OCI-LY1 (cell line): ENCODE measurements around the gene RNU6-9.

Experiments
- EZH2 ChIP-seq: fragments of 200-600 bp; sonication (generic), shearing (Covaris generic); IDR thresholded peaks from 2 replicates; pipeline ENCODE4 v1.8.0; 2017; ENCODE audit warnings: borderline replicate concordance, mixed run types, mild to moderate bottlenecking, antibody characterized with exemption, low read length, moderate library complexity, mixed read lengths
- TF ChIP-seq, protein P1 (sequence below): fragments of 200-600 bp; sonication (generic), shearing (Covaris generic); IDR thresholded peaks from 2 replicates; pipeline ENCODE4 v1.5.1; 2017; ENCODE audit warnings: mild to moderate bottlenecking, antibody characterized with exemption, low read length, moderate library complexity, mixed read lengths

DNA sequence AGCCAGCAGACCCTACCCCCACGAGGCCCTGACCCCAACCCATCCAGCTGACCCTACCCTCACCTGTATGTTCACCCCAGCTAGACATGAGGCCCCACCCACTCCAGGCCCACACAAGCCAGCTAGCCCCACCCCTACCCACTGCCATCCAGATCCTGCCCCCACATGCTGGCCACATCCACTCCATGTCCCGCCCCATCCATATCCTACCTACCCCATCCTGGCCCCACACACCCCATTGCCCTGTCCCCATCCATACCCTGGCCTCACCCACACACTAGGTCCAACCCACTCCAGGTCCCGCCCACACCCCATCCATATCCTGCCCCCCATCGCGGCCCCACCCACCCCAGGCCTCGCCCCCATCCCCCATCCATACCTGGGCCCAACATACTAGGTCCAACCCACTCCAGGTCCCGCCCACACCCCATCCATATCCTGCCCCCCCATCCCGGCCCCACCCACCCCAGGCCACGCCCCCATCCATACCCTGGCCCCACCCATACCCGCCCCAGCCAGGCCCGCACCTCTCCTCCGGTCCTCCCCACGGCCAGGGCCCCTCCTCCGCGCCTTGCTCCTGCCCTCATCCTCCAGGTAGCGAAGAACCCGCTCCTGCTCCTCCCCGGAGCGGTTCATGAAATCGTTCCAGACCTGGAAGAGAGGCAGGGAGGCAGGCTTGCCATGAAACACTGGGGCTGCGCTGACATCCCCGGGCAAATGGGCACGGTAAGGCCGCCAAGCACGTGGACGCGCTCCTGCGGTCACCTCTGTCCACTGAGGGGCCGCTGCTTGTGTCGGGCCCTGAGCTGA, 7.2 kb downstream of the RNU6-9 start:
- TF ChIP-seq, protein P1, sequence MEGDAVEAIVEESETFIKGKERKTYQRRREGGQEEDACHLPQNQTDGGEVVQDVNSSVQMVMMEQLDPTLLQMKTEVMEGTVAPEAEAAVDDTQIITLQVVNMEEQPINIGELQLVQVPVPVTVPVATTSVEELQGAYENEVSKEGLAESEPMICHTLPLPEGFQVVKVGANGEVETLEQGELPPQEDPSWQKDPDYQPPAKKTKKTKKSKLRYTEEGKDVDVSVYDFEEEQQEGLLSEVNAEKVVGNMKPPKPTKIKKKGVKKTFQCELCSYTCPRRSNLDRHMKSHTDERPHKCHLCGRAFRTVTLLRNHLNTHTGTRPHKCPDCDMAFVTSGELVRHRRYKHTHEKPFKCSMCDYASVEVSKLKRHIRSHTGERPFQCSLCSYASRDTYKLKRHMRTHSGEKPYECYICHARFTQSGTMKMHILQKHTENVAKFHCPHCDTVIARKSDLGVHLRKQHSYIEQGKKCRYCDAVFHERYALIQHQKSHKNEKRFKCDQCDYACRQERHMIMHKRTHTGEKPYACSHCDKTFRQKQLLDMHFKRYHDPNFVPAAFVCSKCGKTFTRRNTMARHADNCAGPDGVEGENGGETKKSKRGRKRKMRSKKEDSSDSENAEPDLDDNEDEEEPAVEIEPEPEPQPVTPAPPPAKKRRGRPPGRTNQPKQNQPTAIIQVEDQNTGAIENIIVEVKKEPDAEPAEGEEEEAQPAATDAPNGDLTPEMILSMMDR, result no peak
- no peak for TF ChIP-seq EZH2
